Common myeloid progenitor, CD34-positive (primary cell): ENCODE measurements around the gene ANKRD49.
A peak's percentile ranks its signal among the peaks of the same experiment; 100 is the strongest.

Source experiments
- CTCF ChIA-PET: fragments of 350-600 bp; sonication (Branson Sonifier 250); formaldehyde crosslinking; loops from one replicate; lab custom pipeline; 2021; ENCODE audit warnings: antibody characterized with exemption; lab: Charles Lee
- POLR2A ChIA-PET: fragments of 350-600 bp; sonication (Branson Sonifier 250); formaldehyde crosslinking; loops from one replicate; lab custom pipeline; 2021; ENCODE audit warnings: antibody characterized with exemption; lab: Charles Lee
- DNase-seq, 3 donors: peaks; one replicate each; pipeline versions ENCODE4 v3.0.0 to v3.0.0-alpha.2; 2013
- H3K27ac ChIP-seq, 2 experiments: 1 replicate in 1 of 2; 2 replicates in 1 of 2; pipeline ENCODE4 v1.7.0; 2013; ENCODE audit warnings: inconsistent platforms in 2 of 2, low read length in 2 of 2, mild to moderate bottlenecking in 2 of 2, low read depth in 1 of 2, moderate library complexity in 1 of 2; ENCODE audit not compliant: severe bottlenecking in 2 of 2, insufficient read depth in 1 of 2, poor library complexity in 1 of 2
- H3K27me3 ChIP-seq, 5 experiments: replicated peaks in 2 of 5; 1 replicate in 3 of 5; 2 replicates in 2 of 5; pipeline versions ENCODE4 v1.6.1 to v1.7.0; 2013; ENCODE audit warnings: low read length in 4 of 5, mild to moderate bottlenecking in 2 of 5, moderate library complexity in 2 of 5, inconsistent platforms in 1 of 5; ENCODE audit not compliant: insufficient read depth in 5 of 5, control insufficient read depth in 4 of 5
- H3K36me3 ChIP-seq, 4 experiments: 1 replicate in 2 of 4; 2 replicates in 2 of 4; pipeline versions ENCODE4 v1.6.1 to v1.7.0; 2013; ENCODE audit warnings: low read length in 3 of 4, control low read depth in 1 of 4, mild to moderate bottlenecking in 1 of 4; ENCODE audit not compliant: control insufficient read depth in 4 of 4, insufficient read depth in 4 of 4
- H3K4me1 ChIP-seq, 4 experiments: 1 replicate in 3 of 4; 2 replicates in 1 of 4; pipeline versions ENCODE4 v1.6.1 to v1.7.1; 2013; ENCODE audit warnings: low read length in 3 of 4, mild to moderate bottlenecking in 3 of 4, control low read depth in 1 of 4, inconsistent platforms in 1 of 4, moderate library complexity in 1 of 4; ENCODE audit not compliant: control insufficient read depth in 4 of 4, insufficient read depth in 4 of 4; ENCODE audit errors: control extremely low read depth in 1 of 4
- H3K4me3 ChIP-seq, 7 experiments: 1 replicate in 4 of 7; 2 replicates in 3 of 7; pipeline versions ENCODE4 v1.5.1 to v1.7.0; 2013; ENCODE audit warnings: mild to moderate bottlenecking in 7 of 7, low read length in 6 of 7, moderate library complexity in 6 of 7, inconsistent platforms in 2 of 7, low read depth in 2 of 7, control low read depth in 1 of 7; ENCODE audit not compliant: insufficient read depth in 4 of 7, control insufficient read depth in 1 of 7; ENCODE audit errors: extremely low read depth in 1 of 7
- H3K9me3 ChIP-seq, 5 experiments: 1 replicate in 4 of 5; 2 replicates in 1 of 5; pipeline versions ENCODE4 v1.6.1 to v1.7.1; 2013; ENCODE audit warnings: low read length in 4 of 5, mild to moderate bottlenecking in 2 of 5, inconsistent platforms in 1 of 5, low read depth in 1 of 5, moderate library complexity in 1 of 5; ENCODE audit not compliant: control insufficient read depth in 4 of 5, insufficient read depth in 2 of 5; ENCODE audit errors: control extremely low read depth in 1 of 5
- WGBS: methylation state at CpG from one replicate; pipeline ENCODE4 v1.1.5; 2013; ENCODE audit not compliant: insufficient coverage; 5-methylcytosine and 5-hydroxymethylcytosine counted together

The ANKRD49 gene

GRCh38 chr11:94526645-94527438, 33.1 kb downstream of the ANKRD49 start:
- ChIA-PET POLR2A (no interaction called here), CTCF (interaction anchor here (1.1 to 1.4 kb wide), 2 partner anchors 10 to 71 kb away, joined by 3 to 5 read pairs; no protein-coding TSS in a partner anchor)
- H3K9me3 ChIP-seq: no peaks in the 10 kb centered on the region
- H3K4me1 ChIP-seq: peaks cover 3 to 15% (median 8%) of the 10 kb centered on the region in 4 experiments
- H3K36me3 ChIP-seq: no peaks in the 10 kb centered on the region
- H3K27me3 ChIP-seq: no peaks in the 10 kb centered on the region
- no peak overlapping the region for H3K27ac ChIP-seq
- 100% methylated on average over 1 of the region's 4 CpGs for WGBS
- DNase-seq: peak in 1 of 3 donors; percentile 26
- H3K4me3 ChIP-seq: no peak overlapping the region

- no peaks in the 10 kb centered on the region for H3K9me3 ChIP-seq
- peaks cover 3 to 15% (median 8%) of the 10 kb centered on the region in 4 experiments for H3K4me1 ChIP-seq
- no peak for DNase-seq
- no peaks in the 10 kb centered on the region for H3K27me3 ChIP-seq
- H3K4me3 ChIP-seq: no peak overlapping the region
- H3K36me3 ChIP-seq: no peaks in the 10 kb centered on the region
- no peak overlapping the region for H3K27ac ChIP-seq
- ChIA-PET POLR2A (no interaction called here), CTCF (no interaction called here)
Observed at GRCh38 chr11:94528551-94528950, 34.8 kb downstream of the ANKRD49 start.

- ChIA-PET CTCF (no interaction called here), POLR2A (no interaction called here)
- Histone ChIP-seq H3K4me3 (no peak overlapping the region), H3K9me3 (no peaks in the 10 kb centered on the region), H3K27ac (no peak overlapping the region), H3K4me1 (no peaks in the 10 kb centered on the region), H3K36me3 (no peaks in the 10 kb centered on the region), H3K27me3 (no peaks in the 10 kb centered on the region)
- WGBS: 94% methylated on average over 2 of the region's 3 CpGs
- no peak for DNase-seq
Observed at GRCh38 chr11:94532211-94532610, 38.4 kb downstream of the ANKRD49 start.

- ChIA-PET POLR2A (no interaction called here), CTCF (no interaction called here)
- no peaks in the 10 kb centered on the region for H3K4me1 ChIP-seq
- no peaks in the 10 kb centered on the region for H3K9me3 ChIP-seq
- no peaks in the 10 kb centered on the region for H3K36me3 ChIP-seq
- no peak for DNase-seq
- no peaks in the 10 kb centered on the region for H3K27me3 ChIP-seq
- WGBS: no CpG with 5 or more reads among the region's 1 CpG
- H3K4me3 ChIP-seq: no peak overlapping the region
- no peak overlapping the region for H3K27ac ChIP-seq
Observed at GRCh38 chr11:94533206-94533605, 39.4 kb downstream of the ANKRD49 start.

GRCh38 chr11:94533696-94534630, 40.2 kb downstream of the ANKRD49 start:
- 75% methylated on average over 3 of the region's 6 CpGs for WGBS
- ChIA-PET CTCF (no interaction called here), POLR2A (no interaction called here)
- Histone ChIP-seq H3K9me3 (no peaks in the 10 kb centered on the region), H3K27me3 (no peaks in the 10 kb centered on the region), H3K4me1 (no peaks in the 10 kb centered on the region), H3K4me3 (no peak overlapping the region), H3K27ac (no peak overlapping the region), H3K36me3 (no peaks in the 10 kb centered on the region)
- no peak for DNase-seq

- Histone ChIP-seq H3K9me3 (no peaks in the 10 kb centered on the region), H3K27me3 (no peaks in the 10 kb centered on the region), H3K27ac (no peak overlapping the region), H3K4me1 (no peaks in the 10 kb centered on the region), H3K4me3 (no peak overlapping the region), H3K36me3 (no peaks in the 10 kb centered on the region)
- no peak for DNase-seq
- POLR2A ChIA-PET: no interaction called here
- CTCF ChIA-PET: interaction anchor here (1.0 to 2.0 kb wide), 4 partner anchors 11 to 60 kb away, joined by 3 to 5 read pairs (median 4); partner anchors contain the start of gene C11orf97
Observed at GRCh38 chr11:94536386-94536785, 42.6 kb downstream of the ANKRD49 start.
